Measurements from ENCODE around the gene TMEM179. TPM values are rescaled to one million over a fixed set of nuclear protein-coding genes. Genes with fewer than 3 reads are reported as not detected.

The TMEM179 gene
- total and polyA plus RNA-seq, 10 of the 15 experiments (the other 5 are each of a cell fraction or from before 2014, with no cell fraction given) = not detected

DNA sequence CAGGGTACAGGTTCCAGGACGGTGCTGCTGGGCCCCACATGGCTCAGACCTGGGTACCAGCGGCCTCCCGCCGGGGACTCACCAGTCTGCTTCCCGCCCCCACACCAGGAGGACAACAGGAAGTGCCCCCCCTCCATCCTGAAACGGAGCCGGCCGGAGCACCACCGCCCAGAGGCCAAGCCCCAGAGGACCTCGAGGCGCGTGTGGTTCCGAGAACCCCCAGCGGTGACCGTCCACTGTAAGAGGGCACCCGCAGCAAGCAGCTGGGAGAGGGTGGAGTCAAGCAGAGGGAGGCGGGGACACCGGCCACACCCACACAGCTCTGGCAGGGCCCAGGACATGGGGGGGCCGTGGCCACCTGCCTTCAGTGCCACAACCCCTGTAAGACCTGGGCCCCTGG is 16.9 kb downstream of the TMEM179 start:
- no peak overlapping the region for H2AFZ ChIP-seq (ENCODE audit: control insufficient read depth, low read depth, low read length)
- no peaks in the 10 kb centered on the region for H4K20me1 ChIP-seq (ENCODE audit: control insufficient read depth, insufficient read depth)
- DNase-seq (ENCODE audit: low read depth, low spot score) = no peak
- no peaks in the 10 kb centered on the region for H3K9me3 ChIP-seq (replicated peaks; ENCODE audit: control insufficient read depth, insufficient read depth, low read length)
- in situ Hi-C loops (cut with MboI) = no loop called here
- intact Hi-C loops (cut with micrococcal nuclease; ENCODE audit: unreplicated experiment) = no loop called here
- CTCF ChIA-PET = no interaction called here
- no peak overlapping the region for H3K4me3 ChIP-seq
- WGBS (ENCODE audit: insufficient coverage, insufficient replicate concordance, low lambda C conversion rate, missing lambda C conversion rate) = 20% methylated on average over 19 of the region's 19 CpGs
- SMC1A ChIA-PET (ENCODE audit: uncharacterized antibody, unreplicated experiment) = no interaction called here
- POLR2A ChIA-PET = no interaction called here
- no peaks in the 10 kb centered on the region for H3K4me1 ChIP-seq (ENCODE audit: control insufficient read depth, insufficient read depth, low read length)
- TF ChIP-seq IKZF1 (conservative IDR thresholded peaks at IDR 0.05) = no peak
- no peak for TF ChIP-seq PAX5 (IDR thresholded peaks at IDR 0.05; ENCODE audit: borderline replicate concordance, low read depth, low read length)
- TF ChIP-seq JUNB (IDR thresholded peaks at IDR 0.05) = no peak
- TF ChIP-seq ZZZ3 (IDR thresholded peaks at IDR 0.05; ENCODE audit: control insufficient read depth, insufficient read length, low read depth) = no peak
- TF ChIP-seq RBBP5 (conservative IDR thresholded peaks at IDR 0.05) = no peak
- TF ChIP-seq BMI1 (IDR thresholded peaks at IDR 0.05; ENCODE audit: borderline replicate concordance) = no peak
- no peak for TF ChIP-seq POLR2AphosphoS5 (IDR thresholded peaks at IDR 0.05; ENCODE audit: low read length)
- no peak for TF ChIP-seq SUZ12 (IDR thresholded peaks at IDR 0.05; ENCODE audit: unreplicated experiment)
- no peak for TF ChIP-seq BACH1 (IDR thresholded peaks at IDR 0.05; ENCODE audit: borderline replicate concordance)
- TF ChIP-seq MTA2 (IDR thresholded peaks at IDR 0.05; ENCODE audit: low read depth) = no peak
- no peak for TF ChIP-seq ZBED1 (IDR thresholded peaks at IDR 0.05; ENCODE audit: borderline replicate concordance)
- TF ChIP-seq HDGF (IDR thresholded peaks at IDR 0.05) = no peak
- no peak for TF ChIP-seq SREBF1 (IDR thresholded peaks at IDR 0.05; ENCODE audit: low read length)
- no peak for TF ChIP-seq ZSCAN29 (IDR thresholded peaks at IDR 0.05)
- TF ChIP-seq NFIC (IDR thresholded peaks at IDR 0.05; ENCODE audit: low read depth, low read length) = no peak
- H3K9ac ChIP-seq (ENCODE audit: control insufficient read depth, insufficient read depth, low read length) = no peak overlapping the region
- BruUV-seq (replicated peaks) = no TSS peak
- no peak overlapping the region for H3K27ac ChIP-seq (ENCODE audit: control insufficient read depth, insufficient read depth)
- no peak overlapping the region for H3K4me2 ChIP-seq (ENCODE audit: control insufficient read depth, insufficient read depth)
- H3K79me2 ChIP-seq (ENCODE audit: control insufficient read depth, insufficient read depth, low read length) = no peaks in the 10 kb centered on the region
- RAD21 ChIA-PET (ENCODE audit: unreplicated experiment) = no interaction called here
- H3K27me3 ChIP-seq (replicated peaks in 1 of 2; ENCODE audit: control insufficient read depth in 2 of 2, insufficient read depth in 2 of 2, low read length in 1 of 2) = peaks cover 0 to 2% of the 10 kb centered on the region in 2 experiments; a peak in 1 of 4 replicates
- no peaks in the 10 kb centered on the region for H3K36me3 ChIP-seq (ENCODE audit: control insufficient read depth in 2 of 2, insufficient read depth in 2 of 2, low read length in 1 of 2)
- ATAC-seq = no peak
- no peak for FAIRE-seq
